HG03354 (cell line): ENCODE results near the gene NEGR1.

ENCODE experiments used
- ATAC-seq: cut with Tn5 transposase; IDR thresholded peaks from one replicate; pipeline ENCODE4 v1.9.1; 2021; ENCODE audit warnings: mild to moderate bottlenecking; ENCODE audit not compliant: unreplicated experiment, poor library complexity, severe bottlenecking

Gene NEGR1

DNA sequence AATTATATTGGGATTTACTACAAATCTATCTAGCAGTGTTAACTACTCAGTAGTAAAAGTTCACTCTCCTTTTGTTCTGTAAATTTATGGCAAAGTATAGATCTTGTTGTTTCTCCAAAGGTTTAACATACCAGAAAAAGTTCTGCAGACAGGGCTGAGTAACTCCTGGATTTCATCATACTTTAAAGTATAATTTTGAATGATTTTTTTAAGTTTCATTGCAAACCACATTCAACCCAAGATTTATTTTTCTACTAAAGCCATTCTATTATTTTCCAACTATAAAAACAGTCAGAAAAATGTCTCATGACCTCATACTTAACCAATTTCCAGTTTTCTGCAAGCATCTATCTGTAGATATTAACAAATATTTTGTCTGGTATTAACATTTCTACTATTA, 615.7 kb downstream of the NEGR1 start:
- no peak for ATAC-seq

DNA sequence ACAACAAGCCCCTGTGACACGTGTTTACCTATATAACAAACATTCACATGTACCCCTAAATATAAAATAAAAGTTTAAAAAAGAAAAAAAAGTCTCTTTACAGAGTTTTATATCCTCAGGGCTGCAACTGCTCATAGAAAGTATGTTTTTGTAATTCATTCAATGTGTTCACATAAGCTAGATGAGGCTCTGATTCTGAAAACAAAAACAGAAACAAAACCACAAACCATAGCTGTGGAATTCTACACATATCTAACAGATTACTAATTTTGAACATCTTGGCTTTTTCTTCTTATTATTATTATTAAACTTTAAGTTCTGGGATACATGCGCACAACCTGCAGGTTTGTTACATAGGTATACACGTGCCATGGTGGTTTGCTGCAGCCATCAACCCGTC, 621.9 kb downstream of the NEGR1 start:
- ATAC-seq, result no peak

DNA sequence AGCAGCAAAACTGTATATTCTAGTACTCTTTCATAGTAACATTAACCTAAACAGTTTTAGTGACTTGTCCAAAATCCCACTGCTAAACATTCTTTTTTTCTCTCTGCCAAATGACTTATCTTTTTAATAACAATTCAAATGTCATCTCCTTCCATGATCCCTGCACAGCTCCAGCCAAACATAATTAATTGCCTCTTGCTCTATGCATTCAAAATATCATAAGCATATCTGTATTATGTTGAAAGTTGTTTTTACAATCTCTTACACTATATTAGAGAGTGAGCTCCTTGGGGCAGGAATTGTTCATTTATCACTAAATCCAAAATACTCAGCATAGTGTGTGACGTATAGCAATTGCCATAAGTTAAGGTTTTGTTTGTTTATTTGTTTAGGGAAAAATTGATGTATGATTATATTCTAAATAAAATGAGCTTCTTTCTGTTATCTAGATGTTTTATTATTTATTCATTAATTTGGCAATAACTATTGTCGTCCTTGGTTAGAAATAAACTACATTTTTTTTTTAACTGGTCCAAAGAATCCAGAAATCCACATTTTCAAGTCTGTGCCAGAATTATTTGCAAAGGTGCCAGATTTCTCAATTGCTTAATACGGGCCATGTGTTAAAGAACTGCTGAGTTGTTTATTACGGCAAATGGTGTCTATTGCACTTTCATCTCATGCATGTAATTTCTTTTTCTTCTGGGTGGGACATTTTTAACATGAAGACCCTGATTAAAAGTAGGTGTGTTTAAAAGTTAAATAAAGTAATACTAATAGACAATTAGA, 624.3 kb downstream of the NEGR1 start:
- no peak for ATAC-seq

DNA sequence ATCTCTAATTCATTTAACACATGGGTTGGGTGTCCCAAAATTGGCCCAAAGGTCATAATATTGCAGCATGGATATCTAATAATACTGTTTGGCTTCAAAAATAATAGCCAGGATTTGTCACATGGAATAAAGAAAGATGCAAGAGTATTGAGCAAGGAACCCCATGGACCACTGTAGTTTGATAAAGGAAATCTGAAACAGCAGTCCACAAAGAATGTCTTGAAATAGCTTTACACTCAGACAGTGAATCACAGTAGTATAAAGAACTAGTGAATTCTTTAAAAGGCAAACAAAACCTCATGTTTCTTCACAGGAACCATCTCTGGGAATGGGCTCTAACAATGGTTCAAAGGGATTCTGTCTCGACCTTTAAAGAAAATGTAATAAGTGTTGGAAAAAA, 625.4 kb downstream of the NEGR1 start:
- no peak for ATAC-seq

DNA sequence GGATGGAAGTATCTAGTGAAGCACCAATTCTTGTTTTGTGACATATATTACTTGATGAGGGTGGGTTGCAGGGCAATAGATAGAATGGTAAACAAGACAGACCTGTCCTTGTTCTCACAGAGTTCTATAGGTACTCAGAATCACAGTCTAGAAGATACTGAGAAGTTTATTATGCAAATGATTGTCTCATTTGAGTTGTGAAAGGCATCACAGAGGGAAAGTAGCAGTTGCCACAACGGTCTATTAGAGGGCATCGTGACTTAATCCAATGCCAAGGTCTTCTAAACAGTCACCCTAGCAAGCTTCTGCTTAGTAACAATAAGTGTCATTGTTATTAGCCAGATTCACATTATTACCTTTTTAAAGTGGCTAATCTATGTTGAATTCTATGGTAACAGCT, 626.7 kb downstream of the NEGR1 start:
- ATAC-seq, result no peak

- ATAC-seq, result no peak
Measured at GRCh38 chr1:71653952-71654351, 628.4 kb downstream of the NEGR1 start.

DNA sequence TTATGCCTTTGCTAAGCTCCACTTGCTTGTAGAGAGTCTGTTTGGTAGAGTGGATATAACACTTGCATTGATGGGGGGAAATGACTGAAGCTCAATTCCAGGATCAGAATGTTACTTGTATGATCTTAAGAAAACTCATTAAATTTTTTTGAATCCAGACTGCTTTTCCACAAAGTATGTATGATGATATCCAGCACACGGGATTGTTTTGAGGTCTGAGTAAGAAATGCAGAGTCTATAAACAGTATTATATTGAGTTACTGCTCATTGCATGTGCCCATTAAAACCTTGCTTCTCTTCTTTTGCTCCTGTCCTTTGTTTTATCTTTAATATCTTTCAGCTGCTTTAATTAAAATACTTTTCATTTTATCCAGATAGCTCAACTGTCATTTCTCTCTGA, 631.1 kb downstream of the NEGR1 start:
- no peak for ATAC-seq

GRCh38 chr1:71650119-71650518, 632.2 kb downstream of the NEGR1 start:
- ATAC-seq, result no peak

DNA sequence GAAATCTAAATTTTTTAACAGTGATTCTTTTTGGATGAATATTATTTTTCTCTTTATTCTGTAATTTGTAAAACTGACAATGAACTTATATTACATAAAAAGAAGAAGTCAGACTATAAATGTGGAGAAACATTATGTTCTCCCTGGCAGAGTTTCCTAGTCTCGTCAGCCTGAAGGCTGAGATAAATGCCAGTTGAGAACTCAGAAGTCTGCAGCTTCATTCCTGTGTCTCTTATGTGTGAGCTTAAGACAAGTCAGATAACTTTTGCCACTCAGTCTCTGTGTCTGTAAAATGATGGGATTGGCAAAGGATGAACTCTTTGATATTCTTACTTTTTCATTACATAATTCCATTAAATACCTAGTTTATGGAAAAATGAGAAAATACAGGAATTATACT, 632.7 kb downstream of the NEGR1 start:
- ATAC-seq, result no peak

- ATAC-seq, result no peak
Measured at GRCh38 chr1:71647513-71648300, 634.6 kb downstream of the NEGR1 start.

GRCh38 chr1:71645015-71645414, 637.3 kb downstream of the NEGR1 start:
- no peak for ATAC-seq

DNA sequence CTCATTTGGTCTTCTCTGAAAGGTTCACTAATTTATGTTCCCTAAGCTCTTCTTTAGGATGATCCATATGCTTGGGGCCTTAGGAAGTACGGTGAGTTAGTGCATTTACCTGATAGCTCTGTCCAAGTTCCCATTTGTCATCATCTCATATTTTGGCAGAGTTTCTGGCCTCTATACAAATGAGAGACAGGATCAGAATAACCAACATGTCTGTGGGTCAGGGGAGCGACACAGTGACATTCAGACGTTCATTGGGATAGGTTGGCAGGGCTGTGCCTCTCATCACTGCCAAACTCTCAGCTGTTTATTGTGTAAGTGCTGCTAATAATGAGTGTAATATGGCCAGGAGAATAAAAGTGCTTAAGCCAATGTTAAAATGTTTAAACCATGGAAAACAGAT, 640.4 kb downstream of the NEGR1 start:
- ATAC-seq, result no peak

DNA sequence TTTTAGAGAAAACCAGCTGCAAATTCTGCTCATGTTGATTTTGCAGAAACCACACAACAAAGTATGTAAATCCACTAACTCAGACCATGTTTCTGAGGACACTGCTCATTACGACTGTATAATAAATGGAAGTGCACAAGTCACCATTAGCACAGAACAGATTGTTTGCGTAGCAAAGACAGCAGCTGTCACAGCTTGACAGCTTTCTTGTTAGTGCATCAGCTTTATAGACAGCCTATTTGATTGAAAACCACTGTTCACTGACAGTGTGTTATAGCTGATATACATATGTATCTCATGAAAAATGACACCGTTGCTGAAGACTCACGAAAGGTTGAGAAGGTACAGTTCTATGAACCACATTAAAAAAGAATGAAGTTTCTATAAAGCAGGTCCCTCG, 641.3 kb downstream of the NEGR1 start:
- ATAC-seq, result no peak

DNA sequence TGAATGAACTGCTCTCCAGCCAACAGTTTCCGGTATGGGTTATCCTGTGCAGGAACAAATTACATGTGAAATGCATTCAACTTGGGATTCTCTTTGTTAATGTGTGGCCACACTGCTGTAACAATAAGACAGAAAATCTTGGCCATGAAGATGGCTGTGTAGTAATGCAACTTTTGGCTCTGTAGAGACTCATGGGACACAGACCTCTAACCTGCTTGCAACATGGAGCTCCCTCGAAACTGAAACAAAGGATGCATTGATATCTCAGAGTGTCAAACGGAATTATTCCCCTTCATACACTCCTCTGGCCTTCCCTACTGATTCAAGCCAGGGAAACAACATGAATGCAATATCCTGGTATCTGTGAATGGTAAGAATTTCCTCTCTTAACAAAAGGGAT, 642.2 kb downstream of the NEGR1 start:
- ATAC-seq, result no peak

GRCh38 chr1:71638081-71638766, 644.1 kb downstream of the NEGR1 start:
- ATAC-seq, result no peak

DNA sequence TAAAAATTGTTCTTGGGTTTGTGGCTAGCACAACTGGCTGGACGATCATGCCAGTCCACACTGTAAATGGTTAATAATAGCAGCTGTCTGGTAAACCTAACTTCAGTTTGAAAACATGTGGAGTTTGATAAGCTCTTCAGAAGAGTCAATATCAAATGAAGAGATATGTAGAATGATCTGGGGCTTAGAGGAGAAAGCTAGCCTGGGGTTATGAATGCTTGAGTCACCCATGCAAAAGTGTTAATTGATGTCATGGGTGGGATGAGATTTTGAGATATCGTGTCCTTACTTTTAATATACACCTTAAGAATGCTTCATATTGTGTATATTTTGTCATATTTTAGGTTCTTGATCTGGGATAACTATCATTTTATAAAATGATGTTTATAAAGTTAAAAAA, 646.8 kb downstream of the NEGR1 start:
- no peak for ATAC-seq

DNA sequence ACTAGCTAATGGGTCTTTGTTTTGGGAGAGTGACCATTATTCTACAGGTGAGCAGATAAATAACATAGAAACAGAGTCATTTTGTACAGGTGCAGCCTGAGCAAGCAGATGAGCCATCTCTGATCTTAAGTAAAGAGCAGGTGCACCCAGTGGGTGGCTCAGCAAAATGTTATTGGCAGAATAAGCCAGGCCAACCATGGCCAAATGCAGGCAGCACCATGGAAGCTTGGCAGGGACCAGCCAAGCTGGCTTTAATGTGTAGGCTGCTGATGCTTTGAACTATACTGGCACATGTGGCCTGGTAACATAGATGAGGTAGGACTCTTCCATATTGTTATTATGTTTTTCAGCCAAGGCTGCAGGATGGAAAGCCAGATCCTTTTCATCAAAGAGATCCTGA, 648.2 kb downstream of the NEGR1 start:
- no peak for ATAC-seq

GRCh38 chr1:71630073-71630472, 652.3 kb downstream of the NEGR1 start:
- ATAC-seq, result no peak

GRCh38 chr1:71625004-71625403, 657.3 kb downstream of the NEGR1 start:
- ATAC-seq, result no peak

DNA sequence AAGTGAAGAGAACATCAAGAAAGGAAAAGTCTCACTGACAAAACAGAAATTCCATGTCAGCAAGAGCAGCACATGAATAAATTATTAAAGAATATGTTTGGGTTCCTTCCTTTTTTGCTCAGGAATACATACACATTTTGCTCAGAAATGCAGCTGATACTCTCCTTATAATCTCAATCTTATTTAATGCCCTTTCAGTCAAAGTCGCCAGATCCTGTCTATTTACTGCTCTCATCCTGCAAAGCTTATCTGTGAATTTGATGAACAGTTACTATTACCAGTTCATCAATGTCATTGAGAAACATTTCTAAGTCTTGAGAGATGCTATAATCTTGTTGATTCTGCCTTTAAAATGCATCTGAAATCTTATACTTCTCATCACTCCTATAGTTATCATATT, 658.5 kb downstream of the NEGR1 start:
- ATAC-seq, result no peak

DNA sequence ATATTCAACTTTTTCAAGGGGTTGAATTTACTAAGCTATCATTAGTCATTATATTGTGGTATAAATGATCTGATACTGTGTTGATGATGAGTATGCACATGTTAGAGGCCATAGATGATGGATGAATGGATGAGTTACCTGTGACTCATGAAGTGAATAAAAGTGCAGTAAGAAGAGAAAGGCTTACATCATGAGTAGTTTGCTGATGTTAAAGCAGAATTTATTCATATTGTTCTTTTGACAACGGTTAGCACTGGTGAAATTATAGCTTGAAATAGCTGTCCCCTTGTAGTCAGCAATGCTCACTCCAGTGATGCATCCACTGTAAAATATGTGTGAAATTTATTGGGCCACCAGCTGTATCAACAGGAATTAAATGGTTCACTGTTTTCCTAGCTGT, 660.6 kb downstream of the NEGR1 start:
- ATAC-seq, result no peak
